GM19324 (cell line): ENCODE measurements around the gene PIK3C2B.
"Not testable (repeated sequence)": the region's sequence is repeated elsewhere in the genome, so short reads cannot be mapped to it uniquely, and the experiment has no call there.

Experiments used
- ATAC-seq: cut with Tn5 transposase; IDR thresholded peaks from one replicate; pipeline ENCODE4 v1.9.1; 2021; ENCODE audit warnings: mild to moderate bottlenecking, moderate library complexity; ENCODE audit not compliant: unreplicated experiment, low FRiP score

The PIK3C2B gene, protein sequence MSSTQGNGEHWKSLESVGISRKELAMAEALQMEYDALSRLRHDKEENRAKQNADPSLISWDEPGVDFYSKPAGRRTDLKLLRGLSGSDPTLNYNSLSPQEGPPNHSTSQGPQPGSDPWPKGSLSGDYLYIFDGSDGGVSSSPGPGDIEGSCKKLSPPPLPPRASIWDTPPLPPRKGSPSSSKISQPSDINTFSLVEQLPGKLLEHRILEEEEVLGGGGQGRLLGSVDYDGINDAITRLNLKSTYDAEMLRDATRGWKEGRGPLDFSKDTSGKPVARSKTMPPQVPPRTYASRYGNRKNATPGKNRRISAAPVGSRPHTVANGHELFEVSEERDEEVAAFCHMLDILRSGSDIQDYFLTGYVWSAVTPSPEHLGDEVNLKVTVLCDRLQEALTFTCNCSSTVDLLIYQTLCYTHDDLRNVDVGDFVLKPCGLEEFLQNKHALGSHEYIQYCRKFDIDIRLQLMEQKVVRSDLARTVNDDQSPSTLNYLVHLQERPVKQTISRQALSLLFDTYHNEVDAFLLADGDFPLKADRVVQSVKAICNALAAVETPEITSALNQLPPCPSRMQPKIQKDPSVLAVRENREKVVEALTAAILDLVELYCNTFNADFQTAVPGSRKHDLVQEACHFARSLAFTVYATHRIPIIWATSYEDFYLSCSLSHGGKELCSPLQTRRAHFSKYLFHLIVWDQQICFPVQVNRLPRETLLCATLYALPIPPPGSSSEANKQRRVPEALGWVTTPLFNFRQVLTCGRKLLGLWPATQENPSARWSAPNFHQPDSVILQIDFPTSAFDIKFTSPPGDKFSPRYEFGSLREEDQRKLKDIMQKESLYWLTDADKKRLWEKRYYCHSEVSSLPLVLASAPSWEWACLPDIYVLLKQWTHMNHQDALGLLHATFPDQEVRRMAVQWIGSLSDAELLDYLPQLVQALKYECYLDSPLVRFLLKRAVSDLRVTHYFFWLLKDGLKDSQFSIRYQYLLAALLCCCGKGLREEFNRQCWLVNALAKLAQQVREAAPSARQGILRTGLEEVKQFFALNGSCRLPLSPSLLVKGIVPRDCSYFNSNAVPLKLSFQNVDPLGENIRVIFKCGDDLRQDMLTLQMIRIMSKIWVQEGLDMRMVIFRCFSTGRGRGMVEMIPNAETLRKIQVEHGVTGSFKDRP (N-terminal part only)

DNA sequence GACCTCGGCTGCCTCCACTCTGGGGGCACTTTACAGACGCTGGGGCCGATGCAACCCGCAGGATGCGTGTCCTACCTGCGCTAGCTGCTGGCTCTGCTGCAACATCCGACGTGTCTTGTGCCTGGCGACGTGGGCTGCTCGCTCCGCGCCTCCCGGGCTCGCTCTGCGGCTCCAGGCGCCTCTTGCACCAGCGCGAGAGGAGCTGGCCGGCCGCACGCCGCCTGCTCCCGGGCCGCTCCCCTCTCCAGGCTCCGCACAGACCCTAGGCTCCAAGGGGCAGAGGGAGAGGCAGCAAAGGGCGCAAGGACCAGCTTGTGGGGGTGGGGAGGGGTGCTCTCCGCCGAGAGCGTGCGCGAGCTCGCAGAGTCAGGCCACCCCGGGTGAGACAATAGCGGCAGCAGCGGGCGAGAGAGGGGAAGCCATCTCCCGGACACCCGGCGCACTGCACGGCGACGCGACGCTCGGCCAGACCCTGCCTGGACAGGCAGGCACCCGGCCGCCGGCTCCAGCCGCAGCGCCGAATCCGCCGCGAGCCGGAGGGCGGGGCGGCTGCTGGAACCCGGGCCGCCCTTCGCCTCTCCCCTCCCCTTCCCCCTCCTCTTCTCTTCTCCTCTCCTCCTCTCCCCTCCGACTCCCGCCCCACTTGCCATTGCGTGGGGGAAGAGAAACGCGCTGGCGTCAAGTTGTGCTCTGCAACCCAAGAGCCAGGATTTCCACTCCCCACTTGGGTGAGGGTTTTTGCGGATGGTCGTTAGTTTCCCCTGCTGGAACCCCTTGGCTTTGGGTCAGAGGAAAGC is at the start of gene PIK3C2B:
Gene PIK3C2B, minus strand, starts transcription at position 525 of the 797 bp plus-strand sequence. CDS start 25,003 bp downstream, outside the sequence.
- ATAC-seq: peak; percentile 87

DNA sequence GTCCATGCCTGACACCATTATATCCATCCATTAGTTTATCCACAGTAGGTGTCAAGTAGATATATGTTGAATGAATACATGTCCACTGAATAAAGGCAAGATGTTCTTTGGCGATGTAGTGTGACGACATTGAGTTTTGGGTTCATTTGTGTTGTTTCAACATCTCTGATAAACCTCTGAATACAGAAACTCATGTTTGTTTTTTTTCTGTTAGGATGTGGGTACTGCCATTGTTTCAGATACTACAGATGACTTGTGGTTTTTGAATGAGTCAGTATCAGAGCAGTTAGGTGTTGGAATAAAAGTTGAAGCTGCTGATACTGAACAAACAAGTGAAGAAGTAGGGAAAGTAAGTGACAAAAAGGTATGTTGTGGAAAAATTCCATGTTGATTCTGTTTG is 49.7 kb upstream of the PIK3C2B start:
- no peak for ATAC-seq

DNA sequence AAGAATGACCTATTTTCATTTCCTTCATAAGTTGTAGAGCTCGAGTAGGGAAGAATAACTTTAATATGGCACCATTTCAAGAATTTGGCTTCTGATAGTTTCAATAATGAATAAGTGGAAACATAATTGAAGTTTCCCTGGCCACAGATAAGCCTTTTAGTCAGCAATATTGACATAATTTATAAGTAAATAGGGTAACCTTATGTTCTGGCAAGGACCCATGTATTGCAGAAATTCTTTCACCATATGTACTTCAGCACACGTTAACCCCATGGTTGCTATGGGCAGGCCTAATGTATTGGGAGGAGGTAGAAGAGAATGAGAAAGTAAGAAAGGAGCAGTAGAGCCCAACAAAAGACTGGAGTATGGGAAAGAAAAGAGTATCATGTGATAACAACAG is 47.0 kb upstream of the PIK3C2B start:
- ATAC-seq: no peak

- ATAC-seq: no peak
Observed at GRCh38 chr1:204532832-204533231, 38.2 kb upstream of the PIK3C2B start.

- peak; percentile 57 for ATAC-seq
Observed at GRCh38 chr1:204530932-204531331, 36.3 kb upstream of the PIK3C2B start.

DNA sequence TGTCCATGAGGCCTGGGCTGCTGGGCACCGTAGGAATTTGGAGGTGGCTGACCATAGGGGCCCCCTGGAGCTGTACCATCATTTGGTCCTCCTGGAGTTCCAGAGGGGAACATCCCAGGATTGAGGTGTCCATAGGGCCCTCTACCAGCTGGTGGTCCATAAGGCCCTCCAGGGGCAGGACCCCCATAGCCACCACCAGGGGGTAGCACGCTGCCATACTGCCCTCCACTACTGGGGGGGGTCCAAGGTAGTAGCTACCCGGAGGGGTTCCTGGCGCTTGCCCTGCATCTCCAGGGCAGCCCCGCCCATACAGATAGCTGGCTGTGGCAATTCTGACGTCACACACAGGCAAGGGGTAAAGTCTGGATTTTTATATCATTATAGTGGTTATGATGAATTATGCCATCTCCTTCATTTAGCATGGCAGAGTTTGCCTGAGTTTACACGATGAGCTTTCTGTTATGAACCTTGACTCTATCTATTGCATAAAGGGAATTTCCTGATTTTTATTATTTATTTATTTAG is 34.8 kb upstream of the PIK3C2B start:
- no peak for ATAC-seq

DNA sequence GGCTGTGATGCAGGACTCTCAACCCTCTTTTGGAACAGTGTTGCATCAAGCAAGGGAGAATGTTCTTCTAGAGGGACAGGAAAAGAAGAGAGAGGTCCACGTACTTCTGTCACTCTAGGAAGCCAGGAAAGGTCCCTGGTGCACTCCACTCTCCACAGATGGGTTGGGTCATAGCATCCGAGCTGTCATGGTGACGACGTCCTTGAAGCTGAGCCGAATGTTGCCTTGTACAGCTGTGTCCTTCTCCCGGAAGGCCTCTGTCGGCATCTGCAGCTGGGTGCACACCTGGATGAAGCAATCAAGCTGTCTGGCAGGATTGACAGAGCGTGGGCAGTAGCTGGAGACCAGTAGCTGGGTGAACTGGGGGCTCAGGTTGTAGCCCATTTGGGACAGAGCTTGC is 34.1 kb upstream of the PIK3C2B start:
- no peak for ATAC-seq

- ATAC-seq: no peak
Observed at GRCh38 chr1:204528241-204528640, 33.6 kb upstream of the PIK3C2B start.

DNA sequence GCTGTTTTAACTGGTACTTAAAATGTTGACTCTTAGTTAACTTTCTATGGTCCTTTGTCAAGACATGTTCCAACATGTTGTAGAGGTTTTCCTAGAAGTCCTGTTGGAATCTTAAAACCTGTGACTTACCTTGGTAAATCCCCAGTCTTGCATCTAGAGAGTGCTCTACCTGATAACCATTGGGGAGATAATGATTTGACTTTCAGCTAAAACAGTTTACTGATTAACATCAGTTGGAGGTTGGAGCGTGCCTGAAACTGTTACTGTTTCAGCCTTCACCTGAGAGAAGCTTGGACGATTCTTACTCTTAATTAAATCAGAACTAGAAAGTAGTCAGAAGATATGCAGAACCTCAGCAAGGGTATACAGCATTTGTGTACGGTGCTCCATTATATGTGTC is 30.4 kb upstream of the PIK3C2B start:
- ATAC-seq: no peak

DNA sequence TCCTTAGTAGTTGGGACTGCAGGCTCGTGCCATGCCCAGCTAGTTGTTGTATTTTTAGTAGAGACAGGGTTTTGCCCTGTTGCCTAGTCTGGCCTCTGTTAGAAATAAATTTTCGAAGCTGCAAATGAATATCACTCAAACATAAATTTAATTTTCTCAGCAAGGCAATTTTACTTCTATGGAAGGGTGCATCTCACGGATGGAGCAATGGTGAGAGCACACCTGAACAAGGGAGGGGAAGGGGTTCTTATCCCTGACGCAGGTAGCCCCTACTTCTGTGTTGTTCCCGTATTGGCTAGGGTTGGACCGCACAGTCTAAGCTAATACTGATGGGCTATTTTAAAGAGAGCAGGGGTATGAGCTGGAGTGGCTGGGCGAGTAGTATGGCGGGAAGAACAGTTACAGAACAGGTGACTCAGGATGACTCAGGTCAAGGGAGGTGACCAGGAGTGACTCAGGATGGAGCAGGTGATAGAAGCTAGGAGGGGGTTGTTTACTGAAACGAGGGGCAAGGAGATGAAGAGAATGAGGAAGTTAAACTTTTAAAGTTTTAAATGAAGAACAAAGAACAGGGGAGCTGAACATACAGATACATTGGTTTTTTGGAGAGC is 29.1 kb upstream of the PIK3C2B start:
- ATAC-seq: no peak

DNA sequence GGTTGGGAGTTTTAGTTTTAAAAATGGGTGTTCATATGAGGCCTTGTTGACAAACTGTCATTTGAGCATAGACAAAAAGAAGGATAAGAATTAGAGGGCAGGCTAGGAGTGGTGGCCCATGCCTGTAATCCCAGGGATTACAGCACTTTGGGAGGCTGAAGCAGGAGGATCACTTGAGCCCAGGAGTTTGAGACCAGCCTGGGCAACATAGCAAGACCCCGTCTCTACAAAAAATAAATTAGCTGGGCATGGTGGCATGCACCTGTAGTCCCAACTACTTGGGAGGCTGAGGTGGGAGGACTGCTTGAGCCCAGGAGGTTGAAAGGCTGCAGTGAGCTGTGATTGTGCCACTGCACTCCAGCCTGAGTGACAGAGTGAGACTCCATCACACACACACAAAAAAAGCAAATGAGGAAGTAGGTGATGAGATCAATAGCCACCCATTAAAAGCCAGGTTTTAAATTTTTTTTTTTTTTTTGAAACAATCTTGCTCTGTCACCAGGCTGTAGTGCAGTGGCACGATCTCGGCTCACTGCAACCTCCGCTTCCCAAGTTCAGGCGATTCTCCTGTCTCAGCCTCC is 27.4 kb upstream of the PIK3C2B start:
- not testable (repeated sequence) for ATAC-seq

DNA sequence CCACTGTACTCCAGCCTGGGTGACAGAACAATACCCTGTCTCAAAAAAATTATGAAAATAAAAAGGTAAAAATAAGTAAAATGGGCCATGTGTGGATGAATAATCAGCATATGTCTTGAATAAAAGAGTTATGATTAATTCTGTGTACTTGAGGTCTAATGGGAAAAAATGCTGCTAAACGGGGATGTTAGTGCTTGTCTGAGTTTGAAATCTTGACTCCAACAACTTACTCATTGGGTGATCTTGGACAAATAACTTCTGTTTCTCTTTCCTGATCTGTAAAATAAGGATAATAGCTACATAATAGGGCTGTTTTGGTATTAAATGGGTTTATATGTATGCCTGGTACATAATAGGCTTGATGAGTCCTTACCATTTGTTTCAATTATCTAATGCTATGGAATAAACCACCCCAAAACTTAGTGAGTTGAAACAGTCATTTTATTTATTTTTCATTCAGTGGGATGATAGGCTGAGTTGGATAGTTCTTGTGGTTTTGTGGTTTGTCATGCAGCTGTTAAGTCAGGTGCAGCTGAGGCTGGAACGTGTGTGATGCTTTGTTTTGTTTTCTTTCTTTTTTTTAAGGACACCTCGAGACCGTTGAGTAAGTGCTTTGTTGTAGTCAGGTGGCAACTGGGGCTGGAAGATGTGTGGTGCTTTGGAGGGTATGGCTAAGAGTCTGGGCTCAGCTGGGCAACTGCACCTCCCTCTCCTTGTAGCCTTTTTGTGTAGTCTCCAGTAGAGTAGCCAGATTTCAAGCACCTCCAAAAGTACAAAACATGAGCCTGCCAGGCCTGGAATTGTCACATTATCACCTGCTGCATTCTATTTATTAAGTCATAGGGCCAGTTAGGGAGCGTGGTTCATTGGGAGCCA is 26.5 kb upstream of the PIK3C2B start:
- ATAC-seq: peak; percentile 43

- ATAC-seq: not testable (repeated sequence)
Observed at GRCh38 chr1:204517382-204517781, 22.8 kb upstream of the PIK3C2B start.

- ATAC-seq: peak; percentile 82
Observed at GRCh38 chr1:204516180-204516879, 21.7 kb upstream of the PIK3C2B start, which contains the start of gene MDM4. Gene MDM4, plus strand, starts transcription at chr1:204516406. Its CDS starts 9,113 bp downstream, at chr1:204525519.

GRCh38 chr1:204514828-204515227 is 20.2 kb upstream of the PIK3C2B start:
- ATAC-seq: no peak

GRCh38 chr1:204513117-204513716 is 18.6 kb upstream of the PIK3C2B start:
- peak; percentile 36 for ATAC-seq

GRCh38 chr1:204511366-204511765 is 16.8 kb upstream of the PIK3C2B start:
- ATAC-seq: no peak
